H1 (cell line): ENCODE data around the gene PCBP4. TPM values are rescaled to one million over a fixed set of nuclear protein-coding genes. Genes with fewer than 3 reads are reported as not detected.

Experiments used
- HDAC6 ChIP-seq: IDR thresholded peaks from one replicate; pipeline ENCODE4 v1.7.1; 2012; ENCODE audit warnings: low read depth, mild to moderate bottlenecking, inconsistent platforms, low read length, moderate library complexity
- KDM4A ChIP-seq: IDR thresholded peaks from one replicate; pipeline ENCODE4 v1.7.1; 2012; ENCODE audit warnings: low read depth, mild to moderate bottlenecking, moderate library complexity, low read length, inconsistent platforms; ENCODE audit not compliant: severe bottlenecking
- TAF1 ChIP-seq: IDR thresholded peaks from 2 replicates; pipeline ENCODE4 v1.6.1; 2011; ENCODE audit warnings: mild to moderate bottlenecking, low read depth, low read length
- polyA plus RNA-seq, 7 experiments: library from polyadenylated mRNA; depleted of rRNA in 3 of 7; stranded (reverse) in 5 of 7; unstranded in 2 of 7; fragments of >200 nt in 5 of 7; fragments of 200-250 nt in 2 of 7; gene quantifications; 1 replicate in 5 of 7; 2 replicates in 1 of 7; 4 replicates in 1 of 7; pipeline versions ENCODE4 v1.2.1 to v1.2.3, GENCODE V29; 2011 to 2013; ENCODE audit warnings: missing spikeins in 2 of 7, mixed read lengths in 2 of 7
- total RNA-seq: library from RNA; stranded (reverse); fragmentation: NEBNext Ultra II Directional; extraction: Animal tissue kit (Norgen Biotek cat#: 25700); gene quantifications from 2 replicates; pipeline ENCODE4 v1.2.1, GENCODE V29; 2021

Gene PCBP4
- total and polyA plus RNA-seq, 2 of the 8 experiments (the other 6 are each of a cell fraction or from before 2014, with no cell fraction given), result 16.4 to 34.1 TPM

GRCh38 chr3:51941798-51942602, 25.3 kb downstream of the PCBP4 start, which contains the start of the genes PARP3 and RRP9 (continued):
- TF ChIP-seq KDM4A, result peak; percentile 45
- peak; percentile 71 for TF ChIP-seq TAF1
- TF ChIP-seq HDAC6, result peak; percentile 63
